ENCODE measurements around the gene TIMP4.

TIMP4 gene

GRCh38 chr3:12194669-12195161, 36.0 kb upstream of the TIMP4 start:
- peak; percentile 67 for TF ChIP-seq CTCF (IDR thresholded peaks at IDR 0.05)
- TF ChIP-seq ZFX (IDR thresholded peaks at IDR 0.05; ENCODE audit: borderline replicate concordance): no peak
- H3K27ac ChIP-seq: no peak overlapping the region

- TF ChIP-seq ZFX (IDR thresholded peaks at IDR 0.05; ENCODE audit: borderline replicate concordance) (no peak), CTCF (IDR thresholded peaks at IDR 0.05) (no peak)
- no peak overlapping the region for H3K27ac ChIP-seq
Observed at GRCh38 chr3:12194209-12194608, 35.5 kb upstream of the TIMP4 start.

GRCh38 chr3:12193485-12194165, 34.9 kb upstream of the TIMP4 start:
- TF ChIP-seq CTCF (IDR thresholded peaks at IDR 0.05) (no peak), ZFX (IDR thresholded peaks at IDR 0.05; ENCODE audit: borderline replicate concordance) (no peak)
- no peak overlapping the region for H3K27ac ChIP-seq

- TF ChIP-seq ZFX (IDR thresholded peaks at IDR 0.05; ENCODE audit: borderline replicate concordance): no peak
- no peak for TF ChIP-seq CTCF (IDR thresholded peaks at IDR 0.05)
- no peak overlapping the region for H3K27ac ChIP-seq
Observed at GRCh38 chr3:12192655-12193484, 34.2 kb upstream of the TIMP4 start.

GRCh38 chr3:12192173-12192572, 33.5 kb upstream of the TIMP4 start:
- no peak for TF ChIP-seq CTCF (IDR thresholded peaks at IDR 0.05)
- TF ChIP-seq ZFX (IDR thresholded peaks at IDR 0.05; ENCODE audit: borderline replicate concordance): no peak

GRCh38 chr3:12191559-12191958, 32.8 kb upstream of the TIMP4 start:
- TF ChIP-seq ZFX (IDR thresholded peaks at IDR 0.05; ENCODE audit: borderline replicate concordance) (no peak), CTCF (IDR thresholded peaks at IDR 0.05) (no peak)
- no peak overlapping the region for H3K27ac ChIP-seq

More at GRCh38 chr3:12192173-12192572, 33.5 kb upstream of the TIMP4 start:
- H3K27ac ChIP-seq: no peak overlapping the region

GRCh38 chr3:12190832-12191231, 32.1 kb upstream of the TIMP4 start:
- no peak overlapping the region for H3K27ac ChIP-seq
- TF ChIP-seq CTCF (IDR thresholded peaks at IDR 0.05) (no peak), ZFX (IDR thresholded peaks at IDR 0.05; ENCODE audit: borderline replicate concordance) (no peak)

Measured in 22Rv1 (cell line).